ENCODE measurements around the gene MAP2K4. TPM values are rescaled to one million over a fixed set of nuclear protein-coding genes. Genes with fewer than 3 reads are reported as not detected.
A peak's percentile ranks its signal among the peaks of the same experiment; 100 is the strongest.

Gene MAP2K4
- total and polyA plus RNA-seq, 4 experiments from 2014 or later, result 29.4 to 41.3 (median 32.6) TPM

DNA sequence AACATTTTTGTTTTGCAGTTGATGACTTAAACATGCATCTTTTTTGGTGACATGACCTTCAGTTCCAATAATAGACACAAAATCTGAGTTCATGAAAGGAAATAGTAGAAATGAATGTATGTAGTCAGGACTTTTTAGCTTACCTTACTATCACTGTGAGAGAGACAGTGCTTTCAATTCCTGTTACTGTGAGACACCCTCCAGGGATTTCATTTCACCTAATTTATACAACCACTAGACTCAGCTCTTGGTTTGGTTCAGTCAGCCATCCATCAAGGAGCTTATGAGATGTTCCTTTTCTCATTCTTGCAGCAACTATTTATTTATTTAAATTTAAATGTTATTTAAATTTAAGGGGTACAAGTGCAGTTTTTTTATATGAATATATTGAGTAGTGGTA is 77.9 kb downstream of the MAP2K4 start:
- DNase-seq, result no peak
- H3K36me3 ChIP-seq (ENCODE audit: insufficient read depth, low read length), result peaks cover 4% of the 10 kb centered on the region
- intact Hi-C loops (cut with micrococcal nuclease), result no loop called here
- no peaks in the 10 kb centered on the region for H3K9me3 ChIP-seq (ENCODE audit: control insufficient read depth in 1 of 2, low read length in 2 of 2)
- no peaks in the 10 kb centered on the region for H3K27me3 Mint-ChIP-seq
- H3K36me3 Mint-ChIP-seq, result peaks cover 49 to 53% of the 10 kb centered on the region in 2 donors
- no peak overlapping the region for H3K27ac ChIP-seq (ENCODE audit: low read depth, low read length)
- ChIA-PET POLR2A (ENCODE audit: partially characterized antibody) (no interaction called here), CTCF (ENCODE audit: partially characterized antibody) (no interaction called here)
- H3K4me3 Mint-ChIP-seq, result no peak overlapping the region
- no peak overlapping the region for H3K27ac Mint-ChIP-seq
- no peaks in the 10 kb centered on the region for H3K4me1 ChIP-seq (ENCODE audit: insufficient read depth, low read length)
- H3K4me1 Mint-ChIP-seq, result peaks cover 0 to 7% (median 3%) of the 10 kb centered on the region in 4 donors
- H3K27me3 ChIP-seq (ENCODE audit: insufficient read depth, low read length), result no peaks in the 10 kb centered on the region
- H3K9me3 Mint-ChIP-seq, result no peaks in the 10 kb centered on the region
- H3K4me3 ChIP-seq (ENCODE audit: low read length in 2 of 2), result no peak overlapping the region

- intact Hi-C loops (cut with micrococcal nuclease), result no loop called here
- DNase-seq, result no peak
- peaks cover 4% of the 10 kb centered on the region for H3K36me3 ChIP-seq (ENCODE audit: insufficient read depth, low read length)
- H3K9me3 ChIP-seq (ENCODE audit: control insufficient read depth in 1 of 2, low read length in 2 of 2), result no peaks in the 10 kb centered on the region
- H3K4me3 ChIP-seq (ENCODE audit: low read length in 2 of 2), result no peak overlapping the region
- Mint-ChIP-seq H3K9me3 (no peaks in the 10 kb centered on the region), H3K27me3 (no peaks in the 10 kb centered on the region), H3K36me3 (peaks cover 51 to 54% of the 10 kb centered on the region in 2 donors), H3K27ac (no peak overlapping the region), H3K4me3 (no peak overlapping the region), H3K4me1 (peaks cover 0 to 9% (median 5%) of the 10 kb centered on the region in 4 donors)
- ChIA-PET POLR2A (ENCODE audit: partially characterized antibody) (interaction anchor here (1.9 kb wide), 1 partner anchor 102 kb away, joined by 7 read pairs; the partner anchor contains the start of gene ZNF18), CTCF (ENCODE audit: partially characterized antibody) (no interaction called here)
- no peak overlapping the region for H3K27ac ChIP-seq (ENCODE audit: low read depth, low read length)
- no peaks in the 10 kb centered on the region for H3K27me3 ChIP-seq (ENCODE audit: insufficient read depth, low read length)
- no peaks in the 10 kb centered on the region for H3K4me1 ChIP-seq (ENCODE audit: insufficient read depth, low read length)
These were observed 78.7 kb downstream of the MAP2K4 start for GRCh38 chr17:12099412-12099811.

DNA sequence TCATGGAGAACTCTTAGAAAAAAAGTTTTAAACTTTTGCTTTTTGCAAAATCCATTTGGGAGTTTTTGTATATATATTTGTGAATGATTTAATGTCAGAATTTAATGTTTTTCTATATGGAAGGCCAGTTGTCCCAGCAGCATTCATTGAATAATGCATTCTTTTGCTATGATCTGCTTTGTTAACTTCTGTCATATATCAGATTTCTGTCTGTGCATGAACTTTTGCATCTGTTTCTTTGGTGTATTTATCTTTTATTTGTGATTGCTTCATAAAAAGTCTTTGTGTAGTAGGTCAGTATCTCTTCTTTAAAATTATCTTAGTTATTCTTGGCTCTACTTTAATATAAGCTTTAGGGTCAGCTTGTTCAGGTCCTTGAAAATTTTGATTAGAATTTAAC is 84.2 kb downstream of the MAP2K4 start:
- POLR2A ChIA-PET (ENCODE audit: partially characterized antibody), result no interaction called here

GRCh38 chr17:12107905-12108304 is 87.2 kb downstream of the MAP2K4 start:
- H3K9me3 Mint-ChIP-seq, result no peaks in the 10 kb centered on the region

More for the DNA sequence above, 84.2 kb downstream of the MAP2K4 start:
- Histone ChIP-seq H3K27ac (ENCODE audit: low read depth, low read length) (no peak overlapping the region), H3K27me3 (ENCODE audit: insufficient read depth, low read length) (no peaks in the 10 kb centered on the region), H3K4me3 (ENCODE audit: low read length in 2 of 2) (no peak overlapping the region), H3K4me1 (ENCODE audit: insufficient read depth, low read length) (no peaks in the 10 kb centered on the region), H3K36me3 (ENCODE audit: insufficient read depth, low read length) (no peaks in the 10 kb centered on the region), H3K9me3 (ENCODE audit: control insufficient read depth in 1 of 2, low read length in 2 of 2) (no peaks in the 10 kb centered on the region)
- Mint-ChIP-seq H3K4me3 (no peak overlapping the region), H3K27ac (peak overlapping the region in 1 of 7 donors; percentile 42), H3K36me3 (peaks cover 34 to 38% of the 10 kb centered on the region in 2 donors), H3K4me1 (peaks cover 4 to 10% (median 7%) of the 10 kb centered on the region in 4 donors), H3K27me3 (no peaks in the 10 kb centered on the region), H3K9me3 (no peaks in the 10 kb centered on the region)
- no peak for DNase-seq
- CTCF ChIA-PET (ENCODE audit: partially characterized antibody), result no interaction called here
- intact Hi-C loops (cut with micrococcal nuclease), result no loop called here

DNA sequence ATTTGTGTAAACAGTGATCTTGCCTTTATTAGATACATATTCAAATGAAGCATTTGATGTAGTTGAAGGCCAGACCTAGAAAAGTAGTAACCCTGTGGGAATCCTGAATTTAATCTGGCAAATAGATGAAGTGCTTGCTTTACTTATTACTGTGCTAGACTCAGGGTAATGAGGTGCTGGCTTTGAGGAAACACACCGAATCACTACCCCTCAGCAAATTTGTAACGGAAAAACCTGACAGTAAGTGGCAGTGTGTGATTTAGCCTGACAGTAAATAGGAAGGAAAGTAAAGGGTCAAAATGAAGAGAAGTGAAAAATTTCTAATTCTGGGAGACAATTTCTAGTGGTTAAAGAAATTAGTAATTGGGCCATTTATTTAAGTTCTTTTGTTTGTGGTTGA is 90.2 kb downstream of the MAP2K4 start:
- H3K36me3 Mint-ChIP-seq, result peaks cover 53 to 67% of the 10 kb centered on the region in 2 donors
- POLR2A ChIA-PET (ENCODE audit: partially characterized antibody), result no interaction called here
- no peak overlapping the region for H3K27ac ChIP-seq (ENCODE audit: low read depth, low read length)
- H3K4me1 Mint-ChIP-seq, result peaks cover 0 to 9% (median under 1%) of the 10 kb centered on the region in 4 donors
- H3K4me3 ChIP-seq (ENCODE audit: low read length in 2 of 2), result no peak overlapping the region
- H3K36me3 ChIP-seq (ENCODE audit: insufficient read depth, low read length), result peaks cover 35% of the 10 kb centered on the region
- DNase-seq, result no peak
- no peaks in the 10 kb centered on the region for H3K27me3 Mint-ChIP-seq
- CTCF ChIA-PET (ENCODE audit: partially characterized antibody), result no interaction called here
- peak overlapping the region in 1 of 7 donors; percentile 8 for H3K27ac Mint-ChIP-seq
- H3K9me3 Mint-ChIP-seq, result no peaks in the 10 kb centered on the region
- no peak overlapping the region for H3K4me3 Mint-ChIP-seq
- no peaks in the 10 kb centered on the region for H3K4me1 ChIP-seq (ENCODE audit: insufficient read depth, low read length)
- H3K9me3 ChIP-seq (ENCODE audit: control insufficient read depth in 1 of 2, low read length in 2 of 2), result no peaks in the 10 kb centered on the region
- H3K27me3 ChIP-seq (ENCODE audit: insufficient read depth, low read length), result no peaks in the 10 kb centered on the region
- intact Hi-C loops (cut with micrococcal nuclease), result no loop called here

More at GRCh38 chr17:12107905-12108304, 87.2 kb downstream of the MAP2K4 start:
- H3K27ac Mint-ChIP-seq, result no peak overlapping the region
- Histone ChIP-seq H3K36me3 (ENCODE audit: insufficient read depth, low read length) (peaks cover 6% of the 10 kb centered on the region), H3K27me3 (ENCODE audit: insufficient read depth, low read length) (no peaks in the 10 kb centered on the region), H3K9me3 (ENCODE audit: control insufficient read depth in 1 of 2, low read length in 2 of 2) (no peaks in the 10 kb centered on the region), H3K27ac (ENCODE audit: low read depth, low read length) (no peak overlapping the region), H3K4me3 (ENCODE audit: low read length in 2 of 2) (no peak overlapping the region), H3K4me1 (ENCODE audit: insufficient read depth, low read length) (no peaks in the 10 kb centered on the region)
- H3K4me1 Mint-ChIP-seq, result peaks cover 4 to 13% (median 6%) of the 10 kb centered on the region in 4 donors
- H3K27me3 Mint-ChIP-seq, result no peaks in the 10 kb centered on the region
- intact Hi-C loops (cut with micrococcal nuclease), result no loop called here
- DNase-seq, result no peak
- POLR2A ChIA-PET (ENCODE audit: partially characterized antibody), result no interaction called here
- peaks cover 37 to 47% of the 10 kb centered on the region in 2 donors for H3K36me3 Mint-ChIP-seq
- CTCF ChIA-PET (ENCODE audit: partially characterized antibody), result no interaction called here
- H3K4me3 Mint-ChIP-seq, result no peak overlapping the region

DNA sequence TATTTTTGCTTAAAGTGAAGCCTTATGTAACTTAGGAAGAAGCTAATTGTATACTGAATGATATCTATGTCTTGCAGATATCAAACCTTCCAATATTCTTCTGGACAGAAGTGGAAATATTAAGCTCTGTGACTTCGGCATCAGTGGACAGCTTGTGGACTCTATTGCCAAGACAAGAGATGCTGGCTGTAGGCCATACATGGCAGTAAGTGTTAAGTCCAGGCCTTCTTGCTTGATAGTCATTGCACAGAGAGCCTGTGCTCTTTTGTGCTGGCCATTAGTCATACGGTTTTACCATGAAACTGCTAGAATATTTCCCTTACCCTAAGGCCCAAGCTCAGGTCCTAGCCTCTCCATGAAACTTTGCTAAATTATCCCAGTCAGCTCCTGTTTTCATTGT is 92.5 kb downstream of the MAP2K4 start:
- POLR2A ChIA-PET (ENCODE audit: partially characterized antibody), result no interaction called here
- no peaks in the 10 kb centered on the region for H3K9me3 ChIP-seq (ENCODE audit: control insufficient read depth in 1 of 2, low read length in 2 of 2)
- H3K27me3 ChIP-seq (ENCODE audit: insufficient read depth, low read length), result no peaks in the 10 kb centered on the region
- Mint-ChIP-seq H3K27ac (no peak overlapping the region), H3K9me3 (no peaks in the 10 kb centered on the region), H3K4me1 (peaks cover 0 to 5% (median 0%) of the 10 kb centered on the region in 4 donors), H3K27me3 (no peaks in the 10 kb centered on the region), H3K36me3 (peaks cover 70 to 73% of the 10 kb centered on the region in 2 donors), H3K4me3 (no peak overlapping the region)
- H3K4me1 ChIP-seq (ENCODE audit: insufficient read depth, low read length), result no peaks in the 10 kb centered on the region
- CTCF ChIA-PET (ENCODE audit: partially characterized antibody), result no interaction called here
- intact Hi-C loops (cut with micrococcal nuclease), result no loop called here
- H3K27ac ChIP-seq (ENCODE audit: low read depth, low read length), result no peak overlapping the region
- H3K36me3 ChIP-seq (ENCODE audit: insufficient read depth, low read length), result peaks cover 42% of the 10 kb centered on the region
- DNase-seq, result no peak
- no peak overlapping the region for H3K4me3 ChIP-seq (ENCODE audit: low read length in 2 of 2)

DNA sequence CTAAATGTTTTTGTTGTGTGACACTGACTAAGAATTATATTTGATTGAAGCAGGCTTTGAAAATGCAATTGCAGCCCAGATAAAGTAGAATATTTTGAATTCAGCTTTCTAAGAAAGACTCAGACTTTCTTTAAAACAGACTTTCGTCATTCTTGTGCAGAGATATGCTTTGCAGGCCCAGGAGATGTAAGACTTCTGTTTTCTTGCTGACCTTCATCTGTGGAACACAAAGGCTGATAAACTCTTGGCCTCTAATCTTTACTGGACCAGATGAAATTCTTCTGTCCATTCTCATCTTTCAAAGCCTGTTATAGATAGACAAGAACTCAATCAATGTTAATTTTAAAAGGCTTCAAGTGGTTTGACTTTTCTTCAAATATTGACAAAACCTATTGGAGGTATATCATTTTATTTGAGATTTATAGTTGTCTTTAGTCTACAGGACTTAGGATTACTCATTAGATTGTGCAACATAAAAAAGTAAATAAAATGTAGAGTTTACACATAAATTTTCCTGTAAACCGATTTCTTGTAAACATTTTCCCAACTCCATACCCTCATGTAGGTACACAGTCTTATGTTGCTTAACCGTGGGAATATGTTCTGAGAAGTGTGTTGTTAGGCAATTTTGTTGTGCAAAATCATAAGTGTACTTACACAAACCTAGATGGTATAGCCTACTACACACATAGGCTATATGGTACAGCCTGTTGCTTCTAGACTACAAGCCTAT is 94.2 kb downstream of the MAP2K4 start:
- intact Hi-C loops (cut with micrococcal nuclease), result no loop called here
- no peaks in the 10 kb centered on the region for H3K27me3 ChIP-seq (ENCODE audit: insufficient read depth, low read length)
- H3K4me1 ChIP-seq (ENCODE audit: insufficient read depth, low read length), result no peaks in the 10 kb centered on the region
- no peaks in the 10 kb centered on the region for H3K9me3 Mint-ChIP-seq
- no peak overlapping the region for H3K4me3 Mint-ChIP-seq
- H3K36me3 Mint-ChIP-seq, result peaks cover 68 to 79% of the 10 kb centered on the region in 2 donors
- H3K27ac ChIP-seq (ENCODE audit: low read depth, low read length), result no peak overlapping the region
- no peaks in the 10 kb centered on the region for H3K9me3 ChIP-seq (ENCODE audit: control insufficient read depth in 1 of 2, low read length in 2 of 2)
- CTCF ChIA-PET (ENCODE audit: partially characterized antibody), result no interaction called here
- H3K27me3 Mint-ChIP-seq, result no peaks in the 10 kb centered on the region
- DNase-seq, result no peak
- H3K4me3 ChIP-seq (ENCODE audit: low read length in 2 of 2), result no peak overlapping the region
- POLR2A ChIA-PET (ENCODE audit: partially characterized antibody), result no interaction called here
- H3K27ac Mint-ChIP-seq, result no peak overlapping the region
- H3K36me3 ChIP-seq (ENCODE audit: insufficient read depth, low read length), result peaks cover 42% of the 10 kb centered on the region
- peaks cover 0 to 9% (median 1%) of the 10 kb centered on the region in 4 donors for H3K4me1 Mint-ChIP-seq
